HepG2 (cell line): ENCODE measurements around the gene NAIF1. TPM values are rescaled to one million over a fixed set of nuclear protein-coding genes. Genes with fewer than 3 reads are reported as not detected.

Experiments
- ATF1 ChIP-seq: IDR thresholded peaks from 2 replicates; pipeline ENCODE4 v1.6.1; 2016; ENCODE audit warnings: mild to moderate bottlenecking, control low read depth
- ATM ChIP-seq: fragments of 450-650 bp; IDR thresholded peaks from 2 replicates; pipeline ENCODE4 v1.7.1; 2017; ENCODE audit warnings: mild to moderate bottlenecking, borderline replicate concordance
- CEBPG ChIP-seq: IDR thresholded peaks from 2 replicates; pipeline ENCODE4 v1.6.1; 2016
- KDM4B ChIP-seq: sonication (generic); formaldehyde crosslinking; IDR thresholded peaks from 2 replicates; pipeline ENCODE4 v1.4.0; 2020; ENCODE audit warnings: missing genetic modification reagents
- RFXAP ChIP-seq: sonication (generic); formaldehyde crosslinking; IDR thresholded peaks from 2 replicates; pipeline ENCODE4 v1.4.0; 2020; ENCODE audit warnings: missing genetic modification reagents, borderline replicate concordance
- THYN1 ChIP-seq: sonication (generic); formaldehyde crosslinking; IDR thresholded peaks from 2 replicates; pipeline ENCODE4 v1.8.1; 2023; ENCODE audit warnings: low read depth, mild to moderate bottlenecking, moderate library complexity, missing genetic modification reagents, borderline replicate concordance
- ZFP82 ChIP-seq: sonication (generic); formaldehyde crosslinking; IDR thresholded peaks from 2 replicates; pipeline ENCODE4 v1.5.1; 2020; ENCODE audit warnings: mild to moderate bottlenecking, missing genetic modification reagents, borderline replicate concordance
- ZNF549 ChIP-seq: sonication (generic); formaldehyde crosslinking; IDR thresholded peaks from 2 replicates; pipeline ENCODE4 v1.5.0; 2020; ENCODE audit warnings: missing genetic modification reagents
- polyA plus RNA-seq, 8 experiments: library from polyadenylated mRNA; depleted of rRNA in 3 of 8; stranded (reverse) in 7 of 8; unstranded in 1 of 8; fragments of >200 nt; fragmentation: Illumina TruSeq in 4 of 8; extraction: Trizol in 4 of 8; gene quantifications; 2 replicates each; pipeline versions ENCODE4 v1.2.1 to v1.2.3, GENCODE V29; 2011 to 2016; ENCODE audit warnings: low read depth in 4 of 8, missing spikeins in 1 of 8, mixed read lengths in 1 of 8; ENCODE audit not compliant: insufficient read depth in 1 of 8
- total RNA-seq, 5 experiments: library from RNA; depleted of rRNA; stranded (reverse); fragments of >200 nt; fragmentation: Illumina TruSeq; extraction: Trizol; gene quantifications; 2 replicates each; pipeline ENCODE4 v1.2.3, GENCODE V29; 2016; ENCODE audit warnings: low read depth in 1 of 5
- TF ChIP-seq, protein P1 (sequence below): sonication (generic); formaldehyde crosslinking; IDR thresholded peaks from 2 replicates; pipeline ENCODE4 v1.8.1; 2022; ENCODE audit warnings: low read depth, mild to moderate bottlenecking, missing genetic modification reagents
- TF ChIP-seq, protein P2 (sequence below): sonication (generic); formaldehyde crosslinking; conservative IDR thresholded peaks from 2 replicates; pipeline ENCODE4 v1.4.0; 2020; ENCODE audit warnings: missing genetic modification reagents
- TF ChIP-seq, protein P3 (sequence below): sonication (generic); formaldehyde crosslinking; IDR thresholded peaks from 2 replicates; pipeline ENCODE4 v1.9.0; 2021; ENCODE audit warnings: missing genetic modification reagents, borderline replicate concordance
- TF ChIP-seq, protein P4 (sequence below): sonication (generic); formaldehyde crosslinking; IDR thresholded peaks from 2 replicates; pipeline ENCODE4 v1.9.0; 2021; ENCODE audit warnings: missing genetic modification reagents, mild to moderate bottlenecking, borderline replicate concordance
- TF ChIP-seq, protein P5 (sequence below): sonication (generic); formaldehyde crosslinking; IDR thresholded peaks from 2 replicates; pipeline ENCODE4 v1.5.0; 2020; ENCODE audit warnings: mild to moderate bottlenecking, missing genetic modification reagents

The NAIF1 gene
- total and polyA plus RNA-seq, 2 of the 13 experiments (the other 11 are each of a cell fraction or from before 2014, with no cell fraction given), result 6.0 to 6.9 TPM

DNA sequence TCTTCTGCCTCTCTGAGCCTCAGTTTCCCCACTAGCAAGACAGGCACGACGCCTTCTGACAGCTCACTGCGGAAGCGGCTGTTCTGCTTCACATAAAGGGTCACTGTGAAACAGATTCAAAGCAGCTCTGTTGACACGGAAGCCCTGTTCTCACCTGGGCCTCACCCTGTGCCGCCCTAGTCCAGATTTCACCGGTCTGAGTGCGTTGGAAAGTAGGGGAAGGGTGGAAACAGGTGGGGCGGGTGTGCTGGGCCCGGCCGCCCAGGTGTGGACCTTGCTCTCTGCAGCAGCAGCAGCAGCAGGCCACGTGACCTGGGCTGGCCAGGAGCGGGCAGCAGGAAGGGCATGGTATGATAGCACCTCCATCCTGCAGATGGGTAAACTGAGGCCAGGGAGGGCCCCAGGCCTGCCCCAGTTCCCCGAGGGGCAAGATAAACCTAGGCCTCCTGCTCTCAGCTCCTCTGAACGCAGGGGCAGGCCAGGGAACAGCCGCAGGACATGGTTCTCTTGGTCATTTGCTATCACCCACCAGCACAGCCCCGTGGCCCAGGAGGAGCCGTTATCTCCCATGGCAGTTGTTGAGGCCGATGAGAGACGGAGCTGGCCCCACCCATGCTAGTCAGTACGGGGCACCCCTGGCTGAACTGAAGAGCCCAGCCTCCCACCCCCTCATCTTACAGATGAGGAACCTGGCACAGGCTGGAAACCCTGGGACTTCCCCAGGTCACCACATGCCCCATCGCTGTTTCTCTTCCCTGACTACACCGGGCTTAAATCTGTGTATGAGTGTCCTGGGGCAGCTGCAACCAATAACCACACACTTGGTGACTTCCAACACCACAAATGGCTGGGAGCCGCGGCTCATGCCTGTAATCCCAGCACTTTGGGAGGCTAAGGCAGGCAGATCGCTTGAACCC, 48.3 kb upstream of the NAIF1 start (continued):
- TF ChIP-seq, protein P1, sequence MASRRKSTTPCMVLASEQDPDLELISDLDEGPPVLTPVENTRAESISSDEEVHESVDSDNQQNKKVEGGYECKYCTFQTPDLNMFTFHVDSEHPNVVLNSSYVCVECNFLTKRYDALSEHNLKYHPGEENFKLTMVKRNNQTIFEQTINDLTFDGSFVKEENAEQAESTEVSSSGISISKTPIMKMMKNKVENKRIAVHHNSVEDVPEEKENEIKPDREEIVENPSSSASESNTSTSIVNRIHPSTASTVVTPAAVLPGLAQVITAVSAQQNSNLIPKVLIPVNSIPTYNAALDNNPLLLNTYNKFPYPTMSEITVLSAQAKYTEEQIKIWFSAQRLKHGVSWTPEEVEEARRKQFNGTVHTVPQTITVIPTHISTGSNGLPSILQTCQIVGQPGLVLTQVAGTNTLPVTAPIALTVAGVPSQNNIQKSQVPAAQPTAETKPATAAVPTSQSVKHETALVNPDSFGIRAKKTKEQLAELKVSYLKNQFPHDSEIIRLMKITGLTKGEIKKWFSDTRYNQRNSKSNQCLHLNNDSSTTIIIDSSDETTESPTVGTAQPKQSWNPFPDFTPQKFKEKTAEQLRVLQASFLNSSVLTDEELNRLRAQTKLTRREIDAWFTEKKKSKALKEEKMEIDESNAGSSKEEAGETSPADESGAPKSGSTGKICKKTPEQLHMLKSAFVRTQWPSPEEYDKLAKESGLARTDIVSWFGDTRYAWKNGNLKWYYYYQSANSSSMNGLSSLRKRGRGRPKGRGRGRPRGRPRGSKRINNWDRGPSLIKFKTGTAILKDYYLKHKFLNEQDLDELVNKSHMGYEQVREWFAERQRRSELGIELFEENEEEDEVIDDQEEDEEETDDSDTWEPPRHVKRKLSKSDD (CRISPR knock-in tag), result peak; percentile 57; the same call in 1 of the 2 replicates
- TF ChIP-seq ATM, result no peak
- TF ChIP-seq, protein P2, sequence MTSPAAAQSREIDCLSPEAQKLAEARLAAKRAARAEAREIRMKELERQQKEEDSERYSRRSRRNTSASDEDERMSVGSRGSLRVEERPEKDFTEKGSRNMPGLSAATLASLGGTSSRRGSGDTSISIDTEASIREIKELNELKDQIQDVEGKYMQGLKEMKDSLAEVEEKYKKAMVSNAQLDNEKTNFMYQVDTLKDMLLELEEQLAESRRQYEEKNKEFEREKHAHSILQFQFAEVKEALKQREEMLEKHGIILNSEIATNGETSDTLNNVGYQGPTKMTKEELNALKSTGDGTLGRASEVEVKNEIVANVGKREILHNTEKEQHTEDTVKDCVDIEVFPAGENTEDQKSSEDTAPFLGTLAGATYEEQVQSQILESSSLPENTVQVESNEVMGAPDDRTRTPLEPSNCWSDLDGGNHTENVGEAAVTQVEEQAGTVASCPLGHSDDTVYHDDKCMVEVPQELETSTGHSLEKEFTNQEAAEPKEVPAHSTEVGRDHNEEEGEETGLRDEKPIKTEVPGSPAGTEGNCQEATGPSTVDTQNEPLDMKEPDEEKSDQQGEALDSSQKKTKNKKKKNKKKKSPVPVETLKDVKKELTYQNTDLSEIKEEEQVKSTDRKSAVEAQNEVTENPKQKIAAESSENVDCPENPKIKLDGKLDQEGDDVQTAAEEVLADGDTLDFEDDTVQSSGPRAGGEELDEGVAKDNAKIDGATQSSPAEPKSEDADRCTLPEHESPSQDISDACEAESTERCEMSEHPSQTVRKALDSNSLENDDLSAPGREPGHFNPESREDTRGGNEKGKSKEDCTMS, result no peak
- TF ChIP-seq CEBPG (CRISPR knock-in tag), result peak; percentile 65
- TF ChIP-seq THYN1 (CRISPR knock-in tag), result no peak
- TF ChIP-seq, protein P3, sequence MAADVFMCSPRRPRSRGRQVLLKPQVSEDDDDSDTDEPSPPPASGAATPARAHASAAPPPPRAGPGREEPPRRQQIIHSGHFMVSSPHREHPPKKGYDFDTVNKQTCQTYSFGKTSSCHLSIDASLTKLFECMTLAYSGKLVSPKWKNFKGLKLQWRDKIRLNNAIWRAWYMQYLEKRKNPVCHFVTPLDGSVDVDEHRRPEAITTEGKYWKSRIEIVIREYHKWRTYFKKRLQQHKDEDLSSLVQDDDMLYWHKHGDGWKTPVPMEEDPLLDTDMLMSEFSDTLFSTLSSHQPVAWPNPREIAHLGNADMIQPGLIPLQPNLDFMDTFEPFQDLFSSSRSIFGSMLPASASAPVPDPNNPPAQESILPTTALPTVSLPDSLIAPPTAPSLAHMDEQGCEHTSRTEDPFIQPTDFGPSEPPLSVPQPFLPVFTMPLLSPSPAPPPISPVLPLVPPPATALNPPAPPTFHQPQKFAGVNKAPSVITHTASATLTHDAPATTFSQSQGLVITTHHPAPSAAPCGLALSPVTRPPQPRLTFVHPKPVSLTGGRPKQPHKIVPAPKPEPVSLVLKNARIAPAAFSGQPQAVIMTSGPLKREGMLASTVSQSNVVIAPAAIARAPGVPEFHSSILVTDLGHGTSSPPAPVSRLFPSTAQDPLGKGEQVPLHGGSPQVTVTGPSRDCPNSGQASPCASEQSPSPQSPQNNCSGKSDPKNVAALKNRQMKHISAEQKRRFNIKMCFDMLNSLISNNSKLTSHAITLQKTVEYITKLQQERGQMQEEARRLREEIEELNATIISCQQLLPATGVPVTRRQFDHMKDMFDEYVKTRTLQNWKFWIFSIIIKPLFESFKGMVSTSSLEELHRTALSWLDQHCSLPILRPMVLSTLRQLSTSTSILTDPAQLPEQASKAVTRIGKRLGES (CRISPR knock-in tag), result no peak; the same call in 1 of the 2 replicates
- TF ChIP-seq, protein P4, sequence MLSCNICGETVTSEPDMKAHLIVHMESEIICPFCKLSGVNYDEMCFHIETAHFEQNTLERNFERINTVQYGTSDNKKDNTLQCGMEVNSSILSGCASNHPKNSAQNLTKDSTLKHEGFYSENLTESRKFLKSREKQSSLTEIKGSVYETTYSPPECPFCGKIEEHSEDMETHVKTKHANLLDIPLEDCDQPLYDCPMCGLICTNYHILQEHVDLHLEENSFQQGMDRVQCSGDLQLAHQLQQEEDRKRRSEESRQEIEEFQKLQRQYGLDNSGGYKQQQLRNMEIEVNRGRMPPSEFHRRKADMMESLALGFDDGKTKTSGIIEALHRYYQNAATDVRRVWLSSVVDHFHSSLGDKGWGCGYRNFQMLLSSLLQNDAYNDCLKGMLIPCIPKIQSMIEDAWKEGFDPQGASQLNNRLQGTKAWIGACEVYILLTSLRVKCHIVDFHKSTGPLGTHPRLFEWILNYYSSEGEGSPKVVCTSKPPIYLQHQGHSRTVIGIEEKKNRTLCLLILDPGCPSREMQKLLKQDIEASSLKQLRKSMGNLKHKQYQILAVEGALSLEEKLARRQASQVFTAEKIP (CRISPR knock-in tag), result no peak
- TF ChIP-seq RFXAP (CRISPR knock-in tag), result peak; percentile 85; the same call in 1 of the 2 replicates
- TF ChIP-seq, protein P5, sequence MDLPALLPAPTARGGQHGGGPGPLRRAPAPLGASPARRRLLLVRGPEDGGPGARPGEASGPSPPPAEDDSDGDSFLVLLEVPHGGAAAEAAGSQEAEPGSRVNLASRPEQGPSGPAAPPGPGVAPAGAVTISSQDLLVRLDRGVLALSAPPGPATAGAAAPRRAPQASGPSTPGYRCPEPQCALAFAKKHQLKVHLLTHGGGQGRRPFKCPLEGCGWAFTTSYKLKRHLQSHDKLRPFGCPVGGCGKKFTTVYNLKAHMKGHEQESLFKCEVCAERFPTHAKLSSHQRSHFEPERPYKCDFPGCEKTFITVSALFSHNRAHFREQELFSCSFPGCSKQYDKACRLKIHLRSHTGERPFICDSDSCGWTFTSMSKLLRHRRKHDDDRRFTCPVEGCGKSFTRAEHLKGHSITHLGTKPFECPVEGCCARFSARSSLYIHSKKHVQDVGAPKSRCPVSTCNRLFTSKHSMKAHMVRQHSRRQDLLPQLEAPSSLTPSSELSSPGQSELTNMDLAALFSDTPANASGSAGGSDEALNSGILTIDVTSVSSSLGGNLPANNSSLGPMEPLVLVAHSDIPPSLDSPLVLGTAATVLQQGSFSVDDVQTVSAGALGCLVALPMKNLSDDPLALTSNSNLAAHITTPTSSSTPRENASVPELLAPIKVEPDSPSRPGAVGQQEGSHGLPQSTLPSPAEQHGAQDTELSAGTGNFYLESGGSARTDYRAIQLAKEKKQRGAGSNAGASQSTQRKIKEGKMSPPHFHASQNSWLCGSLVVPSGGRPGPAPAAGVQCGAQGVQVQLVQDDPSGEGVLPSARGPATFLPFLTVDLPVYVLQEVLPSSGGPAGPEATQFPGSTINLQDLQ, result no peak; the same call in 1 of the 2 replicates
- TF ChIP-seq KDM4B (CRISPR knock-in tag), result peak; percentile 94; the same call in 1 of the 2 replicates
- no peak for TF ChIP-seq ATF1 (CRISPR knock-in tag)
- peak; percentile 60; the same call in 1 of the 2 replicates for TF ChIP-seq ZFP82 (CRISPR knock-in tag)
- no peak for TF ChIP-seq ZNF549 (CRISPR knock-in tag)
